GM19023 (cell line): ENCODE data around the gene PADI1.

Experiments
- ATAC-seq: cut with Tn5 transposase; IDR thresholded peaks from one replicate; pipeline ENCODE4 v1.9.1; 2021; ENCODE audit warnings: mild to moderate bottlenecking, moderate library complexity; ENCODE audit not compliant: unreplicated experiment

PADI1 gene

GRCh38 chr1:17181781-17182464 is 23.0 kb upstream of the PADI1 start:
- ATAC-seq: no peak

- no peak for ATAC-seq
Observed at GRCh38 chr1:17183388-17184160, 21.4 kb upstream of the PADI1 start.

- no peak for ATAC-seq
Observed at GRCh38 chr1:17184161-17184665, 20.7 kb upstream of the PADI1 start.

GRCh38 chr1:17184822-17185484 is 20.0 kb upstream of the PADI1 start:
- no peak for ATAC-seq

- no peak for ATAC-seq
Observed at GRCh38 chr1:17185485-17185860, 19.5 kb upstream of the PADI1 start.

GRCh38 chr1:17186216-17186909 is 18.6 kb upstream of the PADI1 start:
- ATAC-seq: no peak

- no peak for ATAC-seq
Observed at GRCh38 chr1:17187051-17187450, 17.9 kb upstream of the PADI1 start.

GRCh38 chr1:17188217-17188616 is 16.7 kb upstream of the PADI1 start:
- no peak for ATAC-seq

GRCh38 chr1:17188889-17189631 is 15.9 kb upstream of the PADI1 start:
- ATAC-seq: no peak

GRCh38 chr1:17189632-17189990 is 15.3 kb upstream of the PADI1 start:
- no peak for ATAC-seq

- ATAC-seq: no peak
Observed at GRCh38 chr1:17190010-17190995, 14.6 kb upstream of the PADI1 start.

- ATAC-seq: no peak
Observed at GRCh38 chr1:17191990-17192242, 13.0 kb upstream of the PADI1 start.

- no peak for ATAC-seq
Observed at GRCh38 chr1:17192394-17193221, 12.3 kb upstream of the PADI1 start.

- no peak for ATAC-seq
Observed at GRCh38 chr1:17193222-17194132, 11.5 kb upstream of the PADI1 start.

- ATAC-seq: no peak
Observed at GRCh38 chr1:17194133-17194475, 10.8 kb upstream of the PADI1 start.

GRCh38 chr1:17194615-17195528 is 10.1 kb upstream of the PADI1 start:
- ATAC-seq: no peak

- ATAC-seq: no peak
Observed at GRCh38 chr1:17195731-17196130, 9.2 kb upstream of the PADI1 start.
